Measurements from ENCODE around the gene KCNS3.

The KCNS3 gene, protein sequence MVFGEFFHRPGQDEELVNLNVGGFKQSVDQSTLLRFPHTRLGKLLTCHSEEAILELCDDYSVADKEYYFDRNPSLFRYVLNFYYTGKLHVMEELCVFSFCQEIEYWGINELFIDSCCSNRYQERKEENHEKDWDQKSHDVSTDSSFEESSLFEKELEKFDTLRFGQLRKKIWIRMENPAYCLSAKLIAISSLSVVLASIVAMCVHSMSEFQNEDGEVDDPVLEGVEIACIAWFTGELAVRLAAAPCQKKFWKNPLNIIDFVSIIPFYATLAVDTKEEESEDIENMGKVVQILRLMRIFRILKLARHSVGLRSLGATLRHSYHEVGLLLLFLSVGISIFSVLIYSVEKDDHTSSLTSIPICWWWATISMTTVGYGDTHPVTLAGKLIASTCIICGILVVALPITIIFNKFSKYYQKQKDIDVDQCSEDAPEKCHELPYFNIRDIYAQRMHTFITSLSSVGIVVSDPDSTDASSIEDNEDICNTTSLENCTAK

DNA sequence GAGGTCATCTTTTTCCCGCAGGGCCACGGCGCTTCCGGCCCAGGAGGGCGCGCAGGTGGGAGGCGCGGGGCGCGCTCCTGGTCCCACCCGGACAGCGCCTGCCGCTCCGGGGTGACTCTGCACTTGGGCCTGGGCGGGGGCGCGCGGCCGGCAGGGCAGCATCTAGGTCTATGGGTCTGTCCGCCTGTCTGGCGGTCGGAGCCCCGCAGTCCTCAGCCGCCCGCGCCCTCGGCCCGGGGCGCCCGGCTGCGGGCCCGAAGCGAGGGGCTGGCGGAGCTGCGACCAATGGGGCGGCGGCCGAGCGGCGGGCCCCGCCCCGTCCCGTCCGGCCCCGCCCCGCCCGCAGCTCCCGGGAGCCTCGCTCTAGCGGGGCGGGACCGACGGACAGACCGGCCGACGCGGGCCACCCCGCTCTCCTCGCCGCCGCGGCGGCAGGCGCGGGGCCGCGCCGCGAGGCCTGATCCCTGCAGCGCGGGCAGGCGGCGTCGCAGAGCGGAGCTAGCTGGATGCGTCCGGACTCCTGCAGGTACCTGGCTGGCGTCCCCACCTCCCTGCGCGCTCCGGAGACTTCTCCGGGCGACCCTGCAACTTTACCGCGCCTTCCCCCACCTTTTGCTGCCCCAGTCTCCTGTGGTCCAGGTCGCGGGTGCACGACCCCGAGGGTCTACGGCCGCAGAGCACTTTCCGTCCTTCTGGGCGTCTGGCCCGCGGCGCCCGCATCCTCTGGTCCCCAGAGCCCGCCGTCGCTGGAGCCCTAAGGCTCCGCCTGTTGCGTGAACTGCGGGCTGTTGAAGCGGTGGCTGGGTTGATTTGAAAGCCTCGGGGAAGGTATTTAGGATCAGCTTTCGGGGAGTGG is at the start of gene KCNS3:
Gene KCNS3, plus strand, starts transcription at position 387 of the 856 bp plus-strand sequence. CDS start 52,342 bp downstream, outside the sequence.
- peak; percentile 45 for DNase-seq

DNA sequence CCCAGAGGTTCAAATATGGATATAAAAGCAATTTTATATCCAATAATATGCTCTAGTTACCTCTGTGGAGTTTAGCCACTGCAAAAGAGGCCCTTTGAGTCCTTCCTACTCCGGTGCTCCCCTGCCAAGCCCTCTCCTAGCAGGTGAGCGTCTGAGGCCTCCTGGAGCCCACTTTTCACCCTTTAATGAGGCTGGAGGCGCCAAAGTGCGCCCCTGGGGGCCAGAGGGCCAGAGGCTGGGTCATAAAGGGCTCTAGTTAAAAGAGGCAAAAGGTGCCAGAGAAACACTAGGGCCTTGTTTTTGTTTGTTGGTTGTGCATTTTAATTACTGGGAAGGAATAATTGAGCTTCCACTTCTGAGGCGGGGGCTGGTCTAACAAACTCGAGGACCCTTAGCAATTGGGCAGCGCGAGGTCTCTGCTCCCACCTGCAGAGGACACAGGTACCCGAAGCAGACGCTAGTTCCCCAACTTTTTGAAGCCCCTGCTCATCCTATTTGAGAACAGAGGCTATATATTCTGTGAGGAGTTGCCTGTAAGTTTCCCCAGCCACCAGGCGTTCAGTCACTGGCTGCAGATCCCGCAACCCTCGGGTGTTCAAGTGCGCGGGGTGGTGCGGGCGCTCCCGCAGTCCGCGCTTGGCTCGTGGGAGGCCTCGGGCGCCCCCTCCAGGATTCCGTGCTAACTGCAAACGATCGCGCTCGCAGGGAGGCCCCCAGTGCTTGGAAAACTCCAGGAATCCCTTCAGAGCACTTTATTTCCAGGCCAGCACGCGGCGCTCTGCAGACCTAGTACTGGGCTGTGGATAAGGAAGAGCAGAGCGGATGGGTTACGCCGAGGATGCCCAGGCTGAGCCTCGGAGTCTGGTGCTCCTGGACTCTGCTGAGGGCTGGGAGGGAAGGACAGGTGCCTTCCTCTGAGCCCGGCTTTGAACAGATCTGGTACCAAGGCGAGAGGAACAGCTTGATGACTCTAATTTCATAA is 48.1 kb upstream of the KCNS3 start:
- peak; percentile 83 for DNase-seq

DNA sequence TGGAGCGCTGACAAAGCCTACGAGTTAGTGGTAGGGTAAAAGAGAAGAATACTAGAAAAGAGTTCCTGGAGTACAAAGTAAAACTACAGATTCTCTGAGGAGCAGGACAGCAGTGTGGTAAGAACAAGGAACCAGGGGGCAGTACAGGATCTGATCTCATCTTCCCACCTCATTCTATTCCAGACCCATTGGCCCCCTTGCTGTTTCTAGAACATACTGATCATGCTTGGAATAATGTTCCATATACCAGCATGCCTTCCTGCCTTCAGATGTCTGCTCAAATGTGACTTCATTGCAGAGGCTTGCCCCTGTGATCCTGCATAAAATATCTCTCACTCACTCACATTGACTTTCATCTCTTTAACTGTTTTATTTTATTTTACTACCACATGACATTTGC is 43.0 kb upstream of the KCNS3 start:
- no peak for DNase-seq

DNA sequence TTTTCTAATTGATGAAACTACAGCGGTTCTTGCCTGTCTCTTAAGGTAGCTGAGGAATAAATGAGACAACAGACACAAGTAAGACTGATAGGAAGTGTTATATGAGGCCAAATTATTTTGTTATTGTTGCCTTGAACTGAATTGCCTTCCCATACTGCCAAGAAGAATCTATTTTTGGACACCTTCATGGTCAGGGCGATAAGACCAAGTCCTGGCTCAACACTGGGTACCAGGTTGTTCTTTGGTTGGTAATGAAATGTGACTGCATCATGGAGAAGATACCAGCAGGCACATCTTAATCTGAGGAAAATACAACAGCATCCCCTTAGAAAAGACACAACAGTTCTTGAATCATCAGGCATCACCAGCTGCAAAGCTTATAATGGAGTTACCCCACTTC is 38.5 kb upstream of the KCNS3 start:
- DNase-seq: no peak

DNA sequence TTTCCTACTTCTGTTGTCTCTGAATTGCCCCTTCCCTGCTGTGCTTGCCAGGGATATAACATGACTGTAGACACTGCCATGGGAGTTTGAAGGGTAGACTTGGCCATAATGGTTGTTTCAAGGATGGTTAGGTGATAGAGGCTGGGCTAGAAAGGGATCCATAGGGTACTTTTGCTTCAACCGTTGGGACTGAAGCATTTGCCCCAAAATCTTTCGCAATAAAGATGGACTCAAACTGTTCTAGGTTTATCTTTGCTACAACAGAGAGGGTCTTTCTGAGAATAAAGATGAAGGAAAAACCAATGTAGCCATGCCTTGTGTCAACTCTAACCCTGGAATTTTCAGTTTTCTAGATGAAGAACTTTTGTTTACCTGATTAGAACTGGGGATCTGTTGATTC is 35.0 kb upstream of the KCNS3 start:
- DNase-seq: no peak

DNA sequence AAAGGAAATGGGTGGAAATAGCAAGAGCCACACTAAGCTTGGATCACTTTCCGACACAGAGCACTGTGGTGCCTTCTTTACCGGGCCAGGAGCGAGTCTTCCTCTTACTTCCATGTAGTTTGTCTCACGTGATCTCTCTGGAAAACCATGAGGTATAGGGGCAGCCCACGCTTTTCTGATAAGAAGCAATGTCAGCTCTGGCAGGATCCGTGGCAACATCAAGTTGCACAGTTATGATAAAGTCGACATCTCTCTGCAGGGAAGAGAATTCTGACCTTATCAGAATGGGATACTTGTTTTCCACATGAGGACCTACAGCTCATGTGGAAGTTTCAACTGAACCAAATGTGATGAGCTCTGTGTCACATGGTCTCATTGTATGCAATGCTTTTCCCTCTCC is 32.7 kb upstream of the KCNS3 start:
- no peak for DNase-seq

DNA sequence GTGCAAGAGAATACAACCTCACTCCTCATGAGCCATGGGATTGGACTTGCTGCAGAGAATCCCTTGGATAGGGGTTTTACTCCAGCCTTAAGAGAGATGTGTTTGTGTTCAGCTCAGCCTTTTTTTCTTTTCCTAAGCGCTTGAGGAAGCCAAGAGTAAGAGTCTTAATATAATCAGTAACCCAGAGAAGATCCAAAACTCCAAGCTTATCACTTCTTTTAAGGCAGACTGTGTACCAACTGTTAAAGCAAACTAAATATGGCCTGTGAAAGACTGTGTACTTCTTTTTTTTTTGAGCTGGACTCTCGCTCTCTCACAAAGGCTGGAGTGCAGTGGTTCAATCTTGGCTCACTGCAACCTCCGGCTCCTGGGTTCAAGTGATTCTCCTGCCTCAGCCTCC is 31.8 kb upstream of the KCNS3 start:
- no peak for DNase-seq

DNA sequence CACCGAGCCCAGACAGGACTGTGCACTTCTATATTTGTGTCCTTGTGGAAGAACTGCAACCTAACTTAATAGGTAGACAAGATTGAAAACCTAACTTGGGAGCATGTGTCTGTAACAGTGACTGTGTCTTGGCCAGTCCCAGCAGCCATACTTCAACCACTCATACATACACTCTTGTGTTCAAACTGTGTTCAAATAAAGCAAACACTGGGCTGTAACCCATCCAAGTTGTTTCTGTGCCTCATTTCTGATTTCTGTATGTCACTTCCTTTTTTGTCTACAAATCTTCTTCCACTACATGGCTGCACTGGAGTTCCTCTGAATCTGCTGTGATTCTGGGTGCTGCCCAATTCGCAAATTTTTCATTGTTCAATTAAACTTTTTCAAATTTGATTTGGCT is 31.2 kb upstream of the KCNS3 start:
- DNase-seq: no peak

DNA sequence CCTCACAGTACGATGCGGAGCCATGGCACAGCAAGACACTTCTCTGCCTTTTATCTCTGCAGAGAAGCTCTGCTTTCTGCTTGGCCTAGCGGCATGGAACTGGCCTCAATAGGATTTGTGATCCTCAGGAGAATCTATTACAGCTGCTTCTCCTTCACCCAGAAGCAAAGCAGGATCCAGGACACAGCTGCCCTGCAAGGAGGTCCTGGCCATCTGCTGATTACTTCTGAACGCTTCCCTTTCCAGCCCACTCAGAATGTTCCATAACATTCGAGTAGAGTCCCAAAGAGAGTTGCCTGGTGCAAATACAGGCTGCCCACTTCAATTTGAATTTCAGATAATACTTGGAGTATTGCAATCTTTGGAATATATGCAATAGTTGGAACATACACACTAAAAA is 29.2 kb upstream of the KCNS3 start:
- no peak for DNase-seq

DNA sequence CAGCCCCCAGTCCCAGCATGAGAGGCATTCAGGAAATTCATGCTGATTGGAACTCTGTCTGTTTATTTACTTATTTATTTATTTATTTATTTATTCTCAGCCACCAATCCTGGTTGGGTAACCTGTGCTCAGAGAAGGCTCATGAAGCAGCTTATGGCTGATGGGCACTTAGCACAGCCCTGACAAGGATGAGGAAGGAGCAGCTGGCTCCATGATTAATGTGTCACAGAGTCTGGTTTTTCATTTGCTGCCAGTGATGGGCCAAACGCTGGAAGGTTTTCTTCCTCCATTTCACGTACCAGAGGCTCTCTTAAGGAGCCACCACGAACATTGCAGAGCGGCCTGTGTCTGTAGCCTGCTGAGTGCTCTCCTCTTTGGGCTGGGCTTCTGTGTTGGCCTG is 28.3 kb upstream of the KCNS3 start:
- DNase-seq: no peak

DNA sequence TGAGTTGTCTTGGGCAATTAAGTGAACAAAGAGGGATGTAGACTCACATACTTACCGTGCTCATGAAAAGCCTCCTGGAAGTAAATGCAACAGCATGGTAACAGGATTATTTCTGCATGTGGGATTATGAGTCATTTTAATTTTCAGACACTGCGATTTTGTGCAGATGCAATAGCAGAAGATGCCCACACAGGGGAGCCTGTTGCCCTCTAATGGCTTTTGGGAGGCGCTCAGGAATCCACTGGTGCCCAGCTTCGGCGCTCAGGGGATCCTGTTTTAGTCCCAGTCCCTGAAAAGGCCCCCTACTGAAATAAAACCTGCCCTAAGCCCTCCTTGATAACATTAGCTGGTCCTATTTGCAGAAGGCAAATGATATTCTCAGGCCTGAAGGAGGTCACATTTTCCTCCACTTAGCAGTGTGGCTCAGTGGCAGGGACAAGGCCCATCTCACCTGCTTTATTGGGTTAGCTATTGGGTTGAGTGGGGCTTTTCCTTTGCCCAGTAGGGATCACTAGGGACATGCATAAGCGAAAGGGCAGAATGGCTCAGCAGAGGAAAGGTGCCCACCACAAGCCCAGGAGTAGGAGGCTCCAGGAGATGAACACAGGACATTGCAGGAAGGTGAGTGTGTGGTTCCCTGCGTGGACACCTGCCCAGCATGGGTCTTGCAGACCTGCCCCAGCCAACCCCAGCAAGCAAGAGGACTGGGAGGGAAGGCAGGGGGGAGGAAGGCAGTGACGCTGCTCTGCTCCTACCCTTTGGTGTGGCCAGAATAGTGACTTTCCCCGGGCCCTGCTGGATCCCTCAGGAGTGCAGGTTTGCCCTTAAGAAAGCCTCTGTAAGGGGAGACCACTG is 26.5 kb upstream of the KCNS3 start:
- DNase-seq: peak; percentile 71

DNA sequence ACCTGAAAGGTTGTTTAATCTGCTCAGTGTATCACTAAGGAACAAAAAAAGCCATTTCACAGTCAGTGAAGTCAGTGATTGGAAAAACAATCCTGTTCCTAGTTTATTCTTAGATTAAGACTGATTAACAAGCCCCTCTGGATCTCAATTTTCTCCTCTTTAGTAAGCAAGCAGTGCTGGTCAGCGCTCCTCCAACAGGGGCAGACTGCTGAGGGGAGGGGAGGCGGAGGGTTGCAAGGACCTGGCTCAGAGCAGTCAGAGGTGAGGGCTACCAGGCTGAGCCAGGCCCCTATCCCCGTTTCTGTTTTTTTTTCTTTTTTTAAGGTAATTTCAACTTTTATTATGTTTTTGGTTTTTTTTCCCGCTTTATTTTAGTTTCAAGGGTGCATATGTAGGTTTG is 24.7 kb upstream of the KCNS3 start:
- no peak for DNase-seq

DNA sequence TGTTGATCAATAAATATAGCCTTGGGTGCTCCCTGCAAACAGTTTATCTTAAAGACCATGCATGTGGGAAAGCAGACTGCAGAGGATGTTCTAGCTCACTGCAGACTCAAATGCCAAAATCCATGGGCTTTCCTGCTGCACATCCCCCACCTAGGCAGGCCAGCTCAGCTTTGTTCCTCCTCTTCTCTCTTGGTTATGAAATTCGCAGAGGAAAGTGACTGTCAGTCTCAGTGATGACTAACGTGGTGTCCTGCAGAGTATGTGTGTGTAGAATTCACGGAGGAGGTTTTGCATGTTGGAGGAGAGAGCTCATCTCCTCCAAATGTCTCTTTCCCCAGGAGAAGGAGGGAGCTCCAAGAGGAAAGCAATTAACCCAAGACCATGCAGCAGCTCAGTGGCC is 21.4 kb upstream of the KCNS3 start:
- DNase-seq: peak; percentile 8

DNA sequence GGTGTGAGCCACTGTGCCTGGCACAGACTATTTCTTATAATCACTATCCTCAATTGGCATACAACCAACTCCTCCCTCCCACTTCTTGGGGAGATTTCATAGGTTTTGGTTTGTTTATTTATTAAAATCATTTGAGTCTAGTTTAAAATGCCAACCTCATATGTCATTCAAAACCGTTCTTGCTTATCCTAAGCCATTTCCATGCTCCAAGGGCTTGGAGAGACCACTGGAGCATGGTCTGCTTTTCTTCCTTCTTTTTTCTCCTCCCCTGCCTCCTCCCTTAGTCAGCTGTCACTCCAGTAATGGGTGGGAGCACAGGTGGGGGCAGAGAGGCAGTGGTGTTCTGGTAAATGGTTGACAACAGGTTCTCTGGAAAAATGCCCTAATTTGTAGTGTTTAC is 20.4 kb upstream of the KCNS3 start:
- no peak for DNase-seq

DNA sequence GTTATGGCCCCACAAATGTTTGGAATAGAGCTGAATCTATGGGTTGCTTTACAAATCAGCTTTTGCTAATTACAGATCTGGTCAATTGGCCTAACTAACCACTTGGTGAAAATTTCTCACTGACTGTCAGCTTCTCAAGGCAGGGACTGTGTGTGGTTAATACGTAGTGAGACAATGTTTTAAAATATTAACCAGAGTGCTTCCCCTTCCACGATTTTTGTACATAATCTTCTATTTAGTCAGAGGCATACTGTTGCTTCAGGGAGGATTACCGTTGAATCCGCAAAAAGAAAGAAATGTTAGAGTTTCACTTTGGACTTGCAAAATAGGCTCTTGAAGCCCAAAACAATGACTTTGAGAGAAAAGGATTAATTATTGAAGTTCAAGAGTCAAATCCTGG is 14.9 kb upstream of the KCNS3 start:
- no peak for DNase-seq

DNA sequence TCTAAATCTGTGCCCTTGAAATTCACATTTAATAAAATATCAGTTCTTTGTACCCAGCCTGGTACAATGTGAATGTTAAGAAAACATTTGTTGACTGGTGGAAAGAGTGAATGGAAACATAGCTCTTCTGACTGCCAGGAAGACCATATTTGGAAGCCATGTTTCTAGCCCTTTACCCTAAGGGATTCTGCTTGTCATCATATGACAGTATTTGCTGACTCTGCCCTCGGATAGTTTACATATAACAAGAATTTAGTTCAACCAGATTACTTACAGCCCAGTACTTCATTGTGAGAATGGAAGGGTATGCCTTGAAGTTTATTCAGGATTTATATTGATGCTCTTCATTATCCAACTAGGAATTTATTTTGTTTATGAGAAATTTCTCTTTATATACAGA is 13.8 kb upstream of the KCNS3 start:
- DNase-seq: no peak

DNA sequence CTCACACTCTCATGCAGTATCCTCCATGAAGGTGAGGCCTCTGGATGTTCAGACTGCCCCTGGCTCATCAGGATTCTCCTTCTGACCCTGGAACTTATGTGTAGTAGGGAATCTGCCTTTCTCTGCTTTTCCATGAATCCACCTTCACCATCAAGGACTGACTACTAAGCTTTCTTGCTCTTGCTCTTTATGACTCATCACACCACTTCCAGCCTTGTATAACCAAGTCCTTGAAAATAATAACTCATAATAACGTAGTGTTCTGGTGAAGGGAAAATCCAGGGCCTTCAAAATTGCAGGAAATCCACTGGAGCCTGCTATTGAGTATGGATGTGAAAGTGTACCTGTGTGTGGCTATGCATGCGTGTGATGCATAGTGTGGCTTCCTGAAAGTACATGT is 11.3 kb upstream of the KCNS3 start:
- no peak for DNase-seq

DNA sequence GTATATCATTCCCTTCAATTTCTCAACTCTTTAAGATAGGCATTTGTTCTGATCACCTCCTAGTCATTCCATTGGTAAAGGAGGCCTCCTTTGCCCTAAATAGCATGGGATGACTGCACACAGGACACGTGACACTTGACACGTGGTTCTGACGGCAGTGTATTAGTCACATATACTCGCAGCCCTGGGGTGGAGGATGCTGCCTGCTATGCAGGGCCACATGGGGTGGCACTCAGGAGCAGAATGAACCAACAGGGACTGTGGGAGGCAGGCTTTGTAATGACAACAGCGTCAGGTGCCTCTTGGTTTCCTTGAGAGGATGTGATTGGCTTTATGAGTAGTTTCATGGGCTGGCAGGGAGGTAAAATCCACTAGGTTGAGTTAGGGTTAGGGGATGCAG is 9.3 kb upstream of the KCNS3 start:
- DNase-seq: peak; percentile 29

DNA sequence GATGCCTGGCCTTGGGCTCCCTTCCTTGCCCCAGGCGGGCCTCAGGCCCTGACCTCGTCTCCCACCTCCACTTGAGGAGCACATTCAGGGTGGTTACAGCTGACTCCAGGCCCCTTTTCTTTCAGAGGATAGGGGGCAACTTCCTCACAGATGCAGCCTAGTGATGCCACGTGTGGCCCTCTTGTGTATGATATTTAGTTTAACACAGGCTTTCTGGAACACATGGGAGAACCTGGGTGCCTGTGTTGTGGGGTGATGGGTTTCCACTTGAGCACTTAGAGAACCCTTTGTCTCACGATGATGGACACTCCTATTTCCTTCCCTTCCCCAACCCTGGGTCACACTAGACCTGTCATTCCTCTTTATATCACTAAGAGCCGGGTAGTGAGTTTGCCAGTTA is 6.8 kb upstream of the KCNS3 start:
- no peak for DNase-seq

DNA sequence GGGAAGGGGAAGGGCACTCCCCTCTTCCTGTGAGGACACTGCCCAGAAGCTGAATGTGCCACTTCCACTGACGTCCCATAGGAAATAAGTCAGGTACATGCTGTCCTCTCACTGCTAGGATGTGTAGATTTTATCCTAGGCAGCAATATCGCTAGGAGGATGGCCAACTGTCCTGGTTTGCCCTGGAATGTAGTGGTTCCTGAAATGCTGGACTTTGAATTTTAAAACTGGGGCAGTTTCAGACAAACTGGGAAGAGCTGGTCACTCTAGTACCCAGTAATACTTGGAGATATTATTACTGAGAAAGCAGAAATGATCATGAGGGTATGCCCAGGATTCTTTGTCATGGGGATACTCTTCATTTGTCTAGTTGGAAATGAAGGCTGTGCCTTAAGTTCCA is 5.4 kb upstream of the KCNS3 start:
- no peak for DNase-seq

DNA sequence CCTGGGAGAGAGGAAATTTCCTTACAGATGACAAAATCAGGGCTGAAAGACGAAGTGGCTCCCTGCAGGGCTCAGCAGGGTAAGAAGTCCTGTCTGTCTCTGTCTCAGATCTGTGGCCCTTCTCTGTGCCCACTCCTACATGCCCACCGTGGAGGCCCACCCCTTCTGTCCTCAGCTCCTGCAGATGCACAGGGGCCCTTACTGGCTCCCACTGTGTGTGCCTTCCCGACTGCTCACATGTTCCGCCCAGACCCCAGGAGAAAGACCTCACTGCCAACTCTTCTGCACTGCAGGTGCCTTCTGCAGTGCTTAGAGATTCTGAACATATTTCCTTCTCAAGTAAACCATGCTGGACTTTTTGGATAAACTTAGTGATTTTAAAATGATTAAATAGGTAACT is 1.9 kb upstream of the KCNS3 start:
- DNase-seq: no peak

DNA sequence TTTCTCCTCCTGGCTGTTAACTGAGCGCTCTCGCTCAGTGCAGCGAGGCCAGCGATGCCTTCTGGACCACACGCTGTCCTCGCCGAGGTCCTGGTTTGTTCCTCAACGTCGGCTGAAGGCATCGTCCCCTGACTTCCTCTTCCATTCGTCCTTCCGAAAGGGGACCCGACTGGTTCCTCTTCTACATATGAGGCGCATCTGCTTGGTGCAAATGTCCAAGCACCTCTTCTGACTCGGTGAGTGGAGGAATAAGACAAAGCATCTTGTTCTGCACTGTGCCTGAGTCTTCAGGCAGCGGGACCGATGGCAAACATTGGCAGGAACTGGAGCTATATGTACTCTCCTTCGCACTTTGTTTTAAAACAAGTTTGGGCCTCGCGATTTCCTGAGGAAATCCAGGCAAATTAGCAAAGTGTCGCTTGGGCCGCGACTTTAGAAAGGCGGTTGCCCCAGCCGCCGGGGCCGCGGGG is 621 bp upstream of the KCNS3 start:
- peak; percentile 51 for DNase-seq

All from suppressor macrophage treated with lipopolysaccharide for 4 hours (primary cell).